Measurements from ENCODE around the gene EHD3.

DNA sequence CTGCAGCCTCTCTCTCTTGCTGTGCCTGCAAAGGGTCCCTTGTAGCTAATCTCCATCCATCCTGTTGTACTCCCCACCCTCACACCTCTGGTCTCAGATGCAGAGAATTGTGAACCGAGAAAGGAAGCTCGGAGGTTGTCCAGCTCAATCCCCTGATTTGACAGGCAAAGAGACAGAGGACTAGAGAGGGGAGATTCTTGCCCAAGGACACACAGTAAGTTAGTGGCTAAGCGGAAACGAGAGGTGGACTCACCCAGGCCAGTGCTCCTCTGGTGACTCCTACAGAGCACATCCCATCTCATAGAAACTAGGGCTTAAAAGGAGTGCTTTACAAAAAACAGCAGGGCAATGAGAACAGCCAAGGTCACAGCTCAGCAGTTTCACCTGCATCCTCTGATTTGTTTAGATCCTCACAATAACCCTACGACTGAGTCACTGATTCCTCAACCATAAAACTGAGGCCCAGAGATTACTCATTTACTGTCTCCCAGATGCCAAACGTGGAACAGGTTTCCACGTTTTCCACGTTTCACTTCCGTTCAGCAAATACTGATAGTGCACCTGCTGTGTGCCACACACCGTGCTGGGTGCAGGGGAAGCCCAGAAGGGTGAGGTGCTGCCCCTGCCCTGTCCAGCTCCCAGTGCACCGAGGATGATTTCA is 22.1 kb downstream of the EHD3 start:
- TF ChIP-seq, protein P1, sequence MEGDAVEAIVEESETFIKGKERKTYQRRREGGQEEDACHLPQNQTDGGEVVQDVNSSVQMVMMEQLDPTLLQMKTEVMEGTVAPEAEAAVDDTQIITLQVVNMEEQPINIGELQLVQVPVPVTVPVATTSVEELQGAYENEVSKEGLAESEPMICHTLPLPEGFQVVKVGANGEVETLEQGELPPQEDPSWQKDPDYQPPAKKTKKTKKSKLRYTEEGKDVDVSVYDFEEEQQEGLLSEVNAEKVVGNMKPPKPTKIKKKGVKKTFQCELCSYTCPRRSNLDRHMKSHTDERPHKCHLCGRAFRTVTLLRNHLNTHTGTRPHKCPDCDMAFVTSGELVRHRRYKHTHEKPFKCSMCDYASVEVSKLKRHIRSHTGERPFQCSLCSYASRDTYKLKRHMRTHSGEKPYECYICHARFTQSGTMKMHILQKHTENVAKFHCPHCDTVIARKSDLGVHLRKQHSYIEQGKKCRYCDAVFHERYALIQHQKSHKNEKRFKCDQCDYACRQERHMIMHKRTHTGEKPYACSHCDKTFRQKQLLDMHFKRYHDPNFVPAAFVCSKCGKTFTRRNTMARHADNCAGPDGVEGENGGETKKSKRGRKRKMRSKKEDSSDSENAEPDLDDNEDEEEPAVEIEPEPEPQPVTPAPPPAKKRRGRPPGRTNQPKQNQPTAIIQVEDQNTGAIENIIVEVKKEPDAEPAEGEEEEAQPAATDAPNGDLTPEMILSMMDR (conservative IDR thresholded peaks at IDR 0.05; ENCODE audit: low read length) = no peak
- no peak for TF ChIP-seq EZH2phosphoT487 (IDR thresholded peaks at IDR 0.05; ENCODE audit: borderline replicate concordance)

All from Loucy (cell line).